Measurements from ENCODE around the gene ADARB1.
"Not testable (repeated sequence)": the region's sequence is repeated elsewhere in the genome, so short reads cannot be mapped to it uniquely, and the experiment has no call there.

DNA sequence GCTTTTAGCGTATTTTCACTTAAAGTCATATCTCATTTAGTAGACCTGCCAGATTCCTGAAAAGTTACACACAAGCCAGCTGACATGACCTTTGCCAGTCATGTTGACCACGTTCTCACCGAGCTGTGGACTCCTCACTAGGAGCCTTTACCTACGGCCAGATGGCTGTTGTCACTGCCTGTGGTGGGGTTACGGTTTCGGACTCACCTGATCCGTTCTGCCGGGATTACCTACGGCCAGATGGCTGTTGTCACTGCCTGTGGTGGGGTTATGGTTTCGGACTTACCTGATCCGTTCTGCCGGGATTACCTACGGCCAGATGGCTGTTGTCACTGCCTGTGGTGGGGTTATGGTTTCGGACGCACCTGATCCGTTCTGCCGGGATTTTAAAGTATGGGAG lies 71.5 kb downstream of the ADARB1 start:
- TF ChIP-seq, protein P1, sequence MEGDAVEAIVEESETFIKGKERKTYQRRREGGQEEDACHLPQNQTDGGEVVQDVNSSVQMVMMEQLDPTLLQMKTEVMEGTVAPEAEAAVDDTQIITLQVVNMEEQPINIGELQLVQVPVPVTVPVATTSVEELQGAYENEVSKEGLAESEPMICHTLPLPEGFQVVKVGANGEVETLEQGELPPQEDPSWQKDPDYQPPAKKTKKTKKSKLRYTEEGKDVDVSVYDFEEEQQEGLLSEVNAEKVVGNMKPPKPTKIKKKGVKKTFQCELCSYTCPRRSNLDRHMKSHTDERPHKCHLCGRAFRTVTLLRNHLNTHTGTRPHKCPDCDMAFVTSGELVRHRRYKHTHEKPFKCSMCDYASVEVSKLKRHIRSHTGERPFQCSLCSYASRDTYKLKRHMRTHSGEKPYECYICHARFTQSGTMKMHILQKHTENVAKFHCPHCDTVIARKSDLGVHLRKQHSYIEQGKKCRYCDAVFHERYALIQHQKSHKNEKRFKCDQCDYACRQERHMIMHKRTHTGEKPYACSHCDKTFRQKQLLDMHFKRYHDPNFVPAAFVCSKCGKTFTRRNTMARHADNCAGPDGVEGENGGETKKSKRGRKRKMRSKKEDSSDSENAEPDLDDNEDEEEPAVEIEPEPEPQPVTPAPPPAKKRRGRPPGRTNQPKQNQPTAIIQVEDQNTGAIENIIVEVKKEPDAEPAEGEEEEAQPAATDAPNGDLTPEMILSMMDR (optimal IDR thresholded peaks at IDR 0.05 in 1 of 3, IDR thresholded peaks at IDR 0.05 in 1 of 3, conservative IDR thresholded peaks at IDR 0.05 in 1 of 3; ENCODE audit: extremely low read depth in 1 of 3, insufficient read depth in 2 of 3, low read length in 3 of 3), result not testable (repeated sequence)
- TF ChIP-seq EZH2 (IDR thresholded peaks at IDR 0.05; ENCODE audit: low read length), result not testable (repeated sequence)
